HG02884 (cell line): Measurements from ENCODE around the gene SPTBN4.

Experiments used
- ATAC-seq: cut with Tn5 transposase; IDR thresholded peaks from one replicate; pipeline ENCODE4 v1.9.1; 2021; ENCODE audit warnings: mild to moderate bottlenecking, moderate library complexity; ENCODE audit not compliant: unreplicated experiment

SPTBN4 gene

DNA sequence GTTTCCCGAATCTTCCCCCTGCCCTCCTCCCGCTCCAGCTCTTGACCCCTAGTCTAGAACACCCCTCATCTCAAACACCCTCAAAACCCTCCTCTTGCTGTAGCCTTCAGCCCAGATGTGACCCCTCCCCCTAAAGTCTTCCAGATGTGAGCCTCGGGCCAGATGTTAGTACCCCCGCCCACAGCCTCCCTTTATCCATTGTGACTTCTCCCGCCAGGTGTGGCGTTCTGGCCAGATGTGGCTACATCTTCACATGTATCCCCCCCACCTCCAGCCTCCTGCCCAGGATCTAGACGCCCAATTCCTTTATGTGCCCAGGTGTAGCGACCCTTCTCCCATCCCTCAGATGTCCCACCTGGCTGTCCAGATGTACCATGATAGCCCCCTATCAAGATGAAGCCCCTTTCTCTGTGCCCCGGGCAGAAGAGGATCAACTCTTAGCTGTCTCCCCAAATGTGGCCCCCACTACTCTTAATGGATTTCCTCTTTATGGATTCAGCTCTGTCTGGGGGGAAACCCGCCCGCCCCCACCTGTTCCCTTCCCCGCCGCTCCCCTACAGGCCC is 133.9 kb downstream of the SPTBN4 start:
- ATAC-seq, result no peak

DNA sequence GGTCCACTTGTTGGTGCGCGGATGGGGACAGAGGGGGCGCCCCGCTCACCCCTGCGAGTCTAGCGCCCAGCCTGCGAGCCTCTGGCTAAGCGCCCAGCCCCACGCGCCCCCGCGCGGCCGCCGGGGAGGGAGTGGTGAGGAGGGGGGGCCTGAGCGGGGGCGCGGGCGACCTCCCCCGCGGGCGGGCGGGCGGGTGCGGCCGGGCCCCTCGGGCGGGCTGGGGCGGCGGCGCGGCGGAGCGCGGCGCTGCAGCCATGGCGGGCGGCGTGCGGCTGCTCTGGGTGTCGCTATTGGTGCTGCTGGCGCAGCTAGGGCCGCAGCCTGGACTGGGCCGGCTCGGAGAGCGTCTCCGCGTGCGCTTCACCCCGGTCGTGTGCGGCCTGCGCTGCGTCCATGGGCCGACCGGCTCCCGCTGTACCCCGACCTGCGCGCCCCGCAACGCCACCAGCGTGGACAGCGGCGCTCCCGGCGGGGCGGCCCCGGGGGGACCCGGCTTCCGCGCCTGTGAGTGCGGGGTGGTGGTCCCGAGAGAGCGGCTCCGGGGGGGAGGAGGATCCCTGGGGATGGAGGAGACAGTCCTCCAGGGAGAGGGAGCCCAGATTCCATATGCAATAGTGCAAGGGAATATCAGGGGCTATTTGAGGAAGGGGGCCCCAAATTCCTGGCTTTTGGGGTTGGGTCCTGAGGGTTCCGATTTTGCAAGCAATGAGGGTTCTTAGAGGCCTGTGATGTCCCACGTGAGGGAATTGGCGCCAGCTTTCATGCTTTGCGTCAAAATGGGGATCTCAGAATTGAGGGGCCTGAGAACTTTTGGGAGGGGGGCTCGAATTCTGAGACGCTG is 134.6 kb downstream of the SPTBN4 start, which contains the start of gene LTBP4:
LTBP4 (plus strand) TSS at position 236 of the 841 bp plus-strand sequence; CDS start at position 255, 19 bp downstream.
- no peak for ATAC-seq

DNA sequence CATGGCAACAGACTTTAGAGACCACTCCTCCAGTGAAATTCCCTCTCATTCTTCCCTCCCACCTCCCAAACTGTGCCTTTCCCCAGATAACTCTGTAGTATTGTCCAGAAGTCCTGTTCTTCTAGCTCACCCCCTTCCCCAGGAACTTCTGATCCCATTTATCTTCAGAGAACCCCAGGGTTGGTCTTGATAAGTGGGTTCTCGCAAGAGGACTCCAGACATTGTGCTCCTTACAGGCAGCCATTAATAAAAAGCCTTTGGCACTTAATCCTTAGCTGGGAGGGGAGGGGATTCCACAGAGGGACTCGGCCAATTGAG is 136.2 kb downstream of the SPTBN4 start:
- ATAC-seq, result no peak

DNA sequence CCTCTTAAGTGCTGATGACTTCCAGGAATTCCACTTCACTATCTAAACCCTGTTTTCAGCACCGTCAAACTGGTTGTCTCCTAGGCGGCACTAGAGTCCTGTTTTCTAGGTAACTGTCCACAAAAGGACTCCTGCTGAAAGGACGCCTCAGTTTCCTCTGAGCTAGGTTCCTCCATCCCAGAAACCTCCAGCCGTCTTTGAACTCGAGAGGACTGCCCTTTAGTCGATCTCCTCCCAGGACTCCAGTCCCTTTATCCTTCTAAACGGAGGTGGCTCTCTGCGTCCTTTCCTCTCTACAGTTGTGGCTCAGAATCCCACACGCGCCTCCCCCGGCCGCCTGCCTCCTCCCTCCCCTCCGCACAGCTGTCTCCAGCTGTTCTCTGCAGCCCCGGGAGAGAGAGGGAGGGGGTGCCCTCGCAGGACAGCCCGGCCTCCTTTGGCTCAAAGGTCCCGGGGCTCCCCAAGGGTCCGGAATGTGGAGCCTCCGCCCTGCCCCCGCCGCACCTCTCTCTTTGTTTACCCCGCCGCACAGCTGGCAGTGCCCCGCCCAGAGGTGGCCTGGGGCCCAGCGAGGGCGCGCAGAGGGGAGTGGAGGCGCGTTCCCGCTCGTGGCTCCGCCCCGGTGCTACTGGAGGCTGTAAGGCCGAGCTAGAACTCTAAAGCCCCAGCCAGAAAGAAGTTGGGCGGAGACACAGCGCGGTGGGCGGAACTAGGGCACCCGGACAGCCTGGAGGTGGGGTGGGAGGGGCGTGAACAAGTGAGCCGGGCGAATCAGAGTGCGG is 136.8 kb downstream of the SPTBN4 start:
- peak; percentile 61 for ATAC-seq

DNA sequence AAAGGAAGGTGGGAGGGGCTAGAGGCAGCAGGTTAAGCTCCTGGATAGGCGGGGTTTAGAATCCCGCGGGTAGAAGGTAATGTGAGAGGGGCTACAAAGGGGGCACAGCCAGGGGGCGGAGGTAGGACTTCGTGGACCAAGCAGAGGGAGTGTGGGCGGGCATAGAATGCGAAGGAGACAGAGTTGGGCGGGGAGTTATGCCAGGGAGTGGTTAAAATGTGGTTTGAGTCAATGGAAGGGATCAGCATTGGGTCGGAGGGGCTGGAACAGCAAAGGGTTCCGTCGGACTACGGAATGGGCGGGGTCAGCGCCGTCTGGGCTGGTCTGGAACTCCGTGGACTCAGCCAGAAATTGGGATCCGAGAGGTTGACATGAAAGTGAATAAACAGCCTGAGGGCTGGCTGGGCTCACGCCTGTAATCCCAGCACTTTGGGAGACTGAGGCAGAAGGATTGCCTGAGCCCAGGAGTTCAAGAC is 137.4 kb downstream of the SPTBN4 start:
- no peak for ATAC-seq

DNA sequence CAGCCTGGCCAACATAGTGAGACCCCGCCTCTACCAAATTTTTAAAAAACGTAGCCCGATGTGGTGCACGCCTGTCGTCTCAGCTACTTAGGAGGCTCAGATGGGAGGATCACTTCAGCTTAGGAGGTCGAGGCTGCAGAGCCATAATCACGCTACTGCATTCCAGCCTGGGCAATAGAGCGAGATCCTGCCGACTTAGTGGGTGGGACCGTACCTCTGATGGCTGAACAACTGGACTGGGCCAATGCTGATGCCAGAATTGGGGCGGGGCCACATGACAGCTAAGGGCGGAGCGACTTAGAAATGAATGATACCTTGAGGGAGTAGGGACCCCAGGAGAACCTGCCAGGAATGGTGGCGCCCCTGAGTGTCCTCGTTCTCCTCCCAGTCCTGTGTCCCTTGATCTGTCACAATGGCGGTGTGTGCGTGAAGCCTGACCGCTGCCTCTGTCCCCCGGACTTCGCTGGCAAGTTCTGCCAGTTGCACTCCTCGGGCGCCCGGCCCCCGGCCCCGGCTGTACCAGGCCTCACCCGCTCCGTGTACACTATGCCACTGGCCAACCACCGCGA is 137.9 kb downstream of the SPTBN4 start:
- ATAC-seq, result no peak

DNA sequence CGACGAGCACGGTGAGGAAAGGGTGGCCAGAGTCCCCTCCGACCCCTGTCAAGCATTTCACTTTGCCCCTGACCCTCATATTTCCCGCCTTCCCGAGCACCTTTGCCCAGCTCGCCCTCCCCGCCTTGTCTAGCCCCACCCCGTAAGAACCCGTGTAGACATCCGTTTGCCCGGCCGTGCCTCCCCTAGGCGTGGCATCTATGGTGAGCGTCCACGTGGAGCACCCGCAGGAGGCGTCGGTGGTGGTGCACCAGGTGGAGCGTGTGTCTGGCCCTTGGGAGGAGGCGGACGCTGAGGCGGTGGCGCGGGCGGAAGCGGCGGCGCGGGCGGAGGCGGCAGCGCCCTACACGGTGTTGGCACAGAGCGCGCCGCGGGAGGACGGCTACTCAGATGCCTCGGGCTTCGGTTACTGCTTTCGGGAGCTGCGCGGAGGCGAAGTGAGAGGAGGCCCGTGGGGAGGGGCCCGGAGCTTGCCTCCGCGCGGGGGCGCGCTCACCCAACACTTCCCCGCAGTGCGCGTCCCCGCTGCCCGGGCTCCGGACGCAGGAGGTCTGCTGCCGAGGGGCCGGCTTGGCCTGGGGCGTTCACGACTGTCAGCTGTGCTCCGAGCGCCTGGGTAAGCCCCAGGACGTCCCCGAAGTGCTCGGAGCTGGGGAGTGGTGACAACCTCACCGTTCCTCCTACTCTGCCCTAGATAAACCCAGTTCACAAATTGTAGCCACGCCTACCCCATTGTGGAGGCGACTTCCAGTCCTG is 138.6 kb downstream of the SPTBN4 start:
- ATAC-seq, result peak; percentile 36

DNA sequence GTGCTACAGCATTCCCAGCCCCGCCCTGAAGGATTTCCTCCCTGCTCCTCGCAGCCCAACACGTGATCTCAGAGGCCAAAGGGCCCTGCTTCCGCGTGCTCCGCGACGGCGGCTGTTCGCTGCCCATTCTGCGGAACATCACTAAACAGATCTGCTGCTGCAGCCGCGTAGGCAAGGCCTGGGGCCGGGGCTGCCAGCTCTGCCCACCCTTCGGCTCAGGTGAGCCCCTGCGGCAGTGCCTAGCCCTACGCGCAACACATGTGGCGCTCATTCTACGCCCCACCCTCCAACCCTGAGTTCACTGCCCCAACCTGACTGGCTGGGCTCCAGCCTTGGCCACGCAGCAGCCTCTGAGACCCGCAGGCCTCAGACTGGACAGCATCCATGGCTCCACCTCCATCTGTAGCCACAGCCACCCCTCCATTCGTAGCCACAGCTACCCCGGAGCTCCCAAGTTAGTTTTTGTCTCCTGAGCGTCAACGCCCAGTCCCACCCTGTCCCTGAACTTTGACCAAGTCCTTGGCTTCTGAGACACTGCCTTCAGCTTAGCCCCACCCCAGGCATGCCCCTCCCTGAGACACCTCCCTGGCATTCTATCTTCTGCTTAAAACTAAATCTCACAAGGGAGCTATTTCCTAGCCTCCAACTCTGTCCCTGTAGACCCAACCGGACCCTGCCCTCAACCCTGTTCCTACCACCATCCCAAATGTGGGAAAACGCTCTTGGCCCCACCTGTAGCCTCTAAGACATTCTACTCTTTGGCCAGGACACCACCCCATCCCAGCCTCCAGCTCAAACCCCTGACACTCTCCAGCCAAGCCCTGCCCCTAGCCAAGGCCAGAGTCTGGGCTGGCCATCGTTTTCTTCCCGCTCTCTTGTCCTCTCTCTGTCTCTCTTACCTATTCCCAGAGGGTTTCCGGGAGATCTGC is 140.8 kb downstream of the SPTBN4 start:
- no peak for ATAC-seq

DNA sequence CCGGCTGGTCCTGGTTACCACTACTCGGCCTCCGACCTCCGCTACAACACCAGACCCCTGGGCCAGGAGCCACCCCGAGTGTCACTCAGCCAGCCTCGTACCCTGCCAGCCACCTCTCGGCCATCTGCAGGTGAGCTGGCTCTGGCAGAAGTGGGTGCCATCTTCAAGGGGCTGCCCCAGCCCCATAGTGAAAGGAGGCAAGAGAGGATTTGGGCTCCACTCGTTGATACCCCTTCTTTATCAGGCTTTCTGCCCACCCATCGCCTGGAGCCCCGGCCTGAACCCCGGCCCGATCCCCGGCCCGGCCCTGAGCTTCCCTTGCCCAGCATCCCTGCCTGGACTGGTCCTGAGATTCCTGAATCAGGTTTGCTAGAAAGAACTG is 141.4 kb downstream of the SPTBN4 start:
- no peak for ATAC-seq

DNA sequence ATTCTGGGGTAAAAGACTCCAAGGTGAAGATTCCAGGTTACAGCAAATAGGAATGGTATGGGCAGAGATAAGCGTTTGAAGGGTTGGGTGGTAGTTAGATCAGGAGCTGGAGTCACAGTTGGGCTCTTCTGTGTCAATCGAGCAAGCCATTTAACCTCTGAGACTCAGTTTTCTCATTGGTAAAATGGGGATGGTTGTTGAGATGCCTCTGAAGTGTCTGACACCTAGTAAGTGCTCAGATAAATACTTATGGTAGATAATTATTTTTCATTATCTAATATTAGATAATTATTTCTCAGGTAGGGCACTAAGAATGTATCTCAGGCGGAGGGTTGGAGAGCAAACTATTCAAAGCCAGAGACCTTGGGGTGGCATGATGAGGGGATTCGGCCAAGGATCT is 142.2 kb downstream of the SPTBN4 start:
- ATAC-seq, result no peak

DNA sequence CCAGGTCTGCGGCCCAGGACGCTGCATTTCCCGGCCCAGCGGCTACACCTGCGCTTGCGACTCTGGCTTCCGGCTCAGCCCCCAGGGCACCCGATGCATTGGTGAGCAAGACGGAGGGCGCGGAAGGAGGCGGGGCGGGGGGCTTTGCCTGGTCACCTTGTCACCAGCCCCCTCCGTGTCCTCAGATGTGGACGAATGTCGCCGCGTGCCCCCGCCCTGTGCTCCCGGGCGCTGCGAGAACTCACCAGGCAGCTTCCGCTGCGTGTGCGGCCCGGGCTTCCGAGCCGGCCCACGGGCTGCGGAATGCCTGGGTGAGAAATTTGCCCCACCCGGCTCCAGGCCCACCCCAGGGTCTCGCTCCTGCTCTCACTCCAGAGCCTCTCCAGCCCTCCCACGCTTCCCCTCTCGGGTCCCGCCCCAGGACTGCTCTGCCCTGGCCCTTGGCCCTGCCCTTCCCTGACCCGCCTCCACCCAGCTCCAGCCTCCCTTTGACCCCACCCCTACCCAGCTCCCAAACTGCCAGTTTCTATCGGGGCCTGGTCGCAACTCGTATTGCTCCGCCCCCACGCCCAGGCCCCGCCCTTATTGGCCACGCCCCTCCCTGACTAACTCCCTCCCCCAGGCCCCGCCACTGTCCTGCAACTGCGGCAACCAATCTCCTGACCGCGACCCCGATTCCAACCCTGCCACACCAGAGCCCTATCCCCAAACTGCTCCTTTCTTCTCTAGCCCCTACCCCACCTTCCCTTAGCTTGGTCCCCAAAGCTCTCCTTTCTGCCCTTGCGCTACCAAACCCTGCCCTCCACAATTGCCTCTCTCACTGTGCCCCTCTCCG is 143.0 kb downstream of the SPTBN4 start:
- ATAC-seq, result no peak

DNA sequence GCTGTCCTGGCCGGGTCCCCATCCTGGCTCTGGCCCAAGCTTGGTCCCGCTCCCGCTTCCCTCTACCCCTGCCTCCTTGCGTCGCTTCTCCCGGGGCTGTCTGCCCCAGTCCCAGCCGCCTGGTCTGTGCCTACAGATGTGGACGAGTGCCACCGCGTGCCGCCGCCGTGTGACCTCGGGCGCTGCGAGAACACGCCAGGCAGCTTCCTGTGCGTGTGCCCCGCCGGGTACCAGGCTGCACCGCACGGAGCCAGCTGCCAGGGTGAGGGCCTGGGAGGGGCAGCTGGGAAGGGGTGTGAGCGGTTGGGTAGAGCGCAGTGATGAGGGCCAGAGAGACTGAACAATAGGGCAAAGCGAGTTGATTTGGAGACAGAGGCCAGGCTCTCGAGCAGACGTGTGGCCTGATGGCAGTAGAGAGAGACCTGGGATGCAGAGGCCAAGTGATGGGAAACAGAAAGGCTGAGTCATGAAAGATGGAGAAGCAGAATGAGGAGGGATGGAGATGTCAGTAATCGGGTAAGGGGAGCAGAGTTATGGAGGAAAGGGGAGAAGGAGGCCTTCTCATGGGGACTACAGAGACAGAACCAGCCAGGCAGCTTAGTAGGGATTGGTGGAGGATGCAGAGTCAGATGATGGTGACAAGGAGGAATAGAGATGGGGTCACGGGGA is 143.7 kb downstream of the SPTBN4 start:
- no peak for ATAC-seq

DNA sequence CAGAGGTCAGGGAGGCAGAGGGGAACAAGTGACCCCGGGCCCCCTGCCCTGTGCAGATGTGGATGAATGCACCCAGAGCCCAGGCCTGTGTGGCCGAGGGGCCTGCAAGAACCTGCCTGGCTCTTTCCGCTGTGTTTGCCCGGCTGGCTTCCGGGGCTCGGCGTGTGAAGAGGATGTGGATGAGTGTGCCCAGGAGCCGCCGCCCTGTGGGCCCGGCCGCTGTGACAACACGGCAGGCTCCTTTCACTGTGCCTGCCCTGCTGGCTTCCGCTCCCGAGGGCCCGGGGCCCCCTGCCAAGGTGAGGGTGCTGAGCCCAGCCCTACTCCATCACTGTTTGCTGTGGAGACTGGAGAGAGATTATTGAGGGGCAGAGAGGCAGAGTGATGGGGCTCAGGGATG is 144.3 kb downstream of the SPTBN4 start:
- no peak for ATAC-seq

DNA sequence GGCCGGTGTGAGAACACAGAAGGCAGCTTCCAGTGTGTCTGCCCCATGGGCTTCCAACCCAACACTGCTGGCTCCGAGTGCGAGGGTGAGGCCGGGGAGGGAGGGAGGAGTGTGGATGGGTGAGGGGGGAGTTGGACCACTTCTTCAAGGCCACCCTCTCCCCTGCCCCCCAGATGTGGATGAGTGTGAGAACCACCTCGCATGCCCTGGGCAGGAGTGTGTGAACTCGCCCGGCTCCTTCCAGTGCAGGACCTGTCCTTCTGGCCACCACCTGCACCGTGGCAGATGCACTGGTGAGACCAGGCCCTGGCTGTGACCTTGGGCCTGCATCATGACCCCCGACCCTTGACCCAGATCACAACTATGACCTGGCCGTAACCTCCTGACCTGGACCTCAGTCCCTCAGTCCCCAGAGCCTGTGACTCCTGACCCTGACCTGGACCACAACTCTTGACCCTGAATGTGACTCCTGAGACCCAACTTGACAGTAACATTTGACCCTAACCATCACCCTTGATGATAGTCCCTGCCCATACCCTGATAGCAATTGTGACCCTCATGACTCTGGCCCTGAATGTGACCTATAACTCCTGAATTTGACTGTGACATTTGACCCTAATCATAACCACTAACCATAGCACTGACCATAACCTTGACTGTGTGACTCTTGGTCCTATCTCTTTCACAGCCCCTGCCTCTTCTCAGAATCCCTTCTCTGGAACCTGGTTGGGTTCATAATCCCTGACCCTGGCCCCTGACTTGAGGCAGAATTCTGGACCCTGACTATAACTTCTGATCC is 145.3 kb downstream of the SPTBN4 start:
- ATAC-seq, result no peak

DNA sequence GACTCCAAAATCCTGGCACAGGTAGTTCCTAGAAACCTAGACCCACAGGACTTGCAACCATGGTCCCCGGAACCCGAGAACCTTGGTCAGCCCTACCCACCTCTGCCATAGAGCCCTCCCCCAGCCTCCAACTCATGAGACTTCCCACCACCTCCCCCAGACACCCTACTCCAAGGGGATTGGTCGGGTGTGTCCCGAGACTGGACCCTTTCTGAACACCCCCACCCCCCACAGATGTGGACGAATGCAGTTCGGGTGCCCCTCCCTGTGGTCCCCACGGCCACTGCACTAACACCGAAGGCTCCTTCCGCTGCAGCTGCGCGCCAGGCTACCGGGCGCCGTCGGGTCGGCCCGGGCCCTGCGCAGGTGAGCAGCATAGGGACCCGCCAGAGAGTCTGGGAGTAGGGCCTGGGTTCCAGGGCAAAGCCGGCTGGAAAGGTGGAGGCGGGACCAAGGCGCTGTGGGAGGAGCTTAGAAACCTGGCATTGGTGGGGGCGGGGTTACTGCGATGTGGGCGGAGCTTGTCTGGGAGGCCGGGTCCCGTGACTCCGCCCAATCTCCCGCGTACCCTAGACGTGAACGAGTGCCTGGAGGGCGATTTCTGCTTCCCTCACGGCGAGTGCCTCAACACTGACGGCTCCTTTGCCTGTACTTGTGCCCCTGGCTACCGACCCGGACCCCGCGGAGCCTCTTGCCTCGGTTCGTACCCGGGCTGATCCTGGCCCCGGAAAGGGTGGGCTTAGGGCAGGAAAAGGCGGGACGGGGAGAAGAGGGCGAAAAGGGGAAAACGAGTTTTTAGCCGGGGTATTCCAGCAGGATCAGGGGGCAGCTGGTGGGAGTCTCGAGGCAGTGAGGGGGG is 146.3 kb downstream of the SPTBN4 start:
- no peak for ATAC-seq
